Measurements from ENCODE around the gene SPATA16. TPM values are rescaled to one million over a fixed set of nuclear protein-coding genes. Genes with fewer than 3 reads are reported as not detected.
A peak's percentile ranks its signal among the peaks of the same experiment; 100 is the strongest.

Gene SPATA16
- total and polyA plus RNA-seq, 2 experiments from 2014 or later = not detected

DNA sequence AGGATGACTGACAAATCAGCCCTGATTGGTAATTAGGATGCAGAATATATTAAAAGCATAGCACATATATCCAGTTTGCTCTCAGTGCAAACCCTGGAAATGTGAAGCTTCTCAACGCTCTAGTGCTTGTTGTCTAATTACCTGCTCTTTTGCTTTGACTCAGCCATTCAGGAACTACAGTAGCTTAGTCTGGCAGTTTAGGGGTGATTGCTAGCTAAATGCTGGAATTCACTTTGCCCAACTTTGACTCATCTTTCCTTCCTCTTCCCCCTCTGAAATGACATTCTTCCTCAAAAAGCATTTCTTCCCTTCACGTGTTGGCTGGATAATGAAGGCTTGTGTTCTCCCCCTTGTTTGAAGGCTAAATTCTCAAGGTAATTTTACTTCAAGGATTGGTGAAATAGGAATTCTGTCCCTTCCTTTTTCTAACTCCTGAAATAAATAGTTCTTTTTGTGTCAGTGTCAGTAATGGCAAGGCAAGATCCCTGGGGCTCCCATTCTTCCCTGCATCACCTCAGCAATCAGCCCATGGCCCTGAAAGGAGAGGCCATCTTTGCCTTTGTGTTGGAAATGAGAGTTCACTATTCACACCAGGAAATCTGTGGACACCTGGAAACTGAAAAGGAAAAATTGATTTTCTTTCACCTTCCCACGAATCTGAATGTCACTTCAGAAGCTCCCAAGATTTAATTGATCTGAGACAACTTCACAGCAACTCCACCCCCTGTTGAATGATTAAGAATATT, 286.9 kb downstream of the SPATA16 start:
- H3K9me2 ChIP-seq (ENCODE audit: insufficient read depth) = no peaks in the 10 kb centered on the region
- DNase-seq (ENCODE audit: low spot score) = peak; percentile 73
- H3K79me2 ChIP-seq (replicated peaks; ENCODE audit: insufficient read depth) = no peaks in the 10 kb centered on the region
- H3K27ac Mint-ChIP-seq = no peak overlapping the region
- H3K4me1 Mint-ChIP-seq = peaks cover 12% of the 10 kb centered on the region; the same call in 2 of the 3 replicates
- peak overlapping the region; percentile 8 for H3K4me3 ChIP-seq
- no peak overlapping the region for H2AFZ ChIP-seq
- H3K27me3 ChIP-seq (ENCODE audit: insufficient read depth) = peaks cover 29% of the 10 kb centered on the region
- no peak for TF ChIP-seq EZH2 (IDR thresholded peaks at IDR 0.05; ENCODE audit: low read depth, unreplicated experiment)
- TF ChIP-seq, protein P1, sequence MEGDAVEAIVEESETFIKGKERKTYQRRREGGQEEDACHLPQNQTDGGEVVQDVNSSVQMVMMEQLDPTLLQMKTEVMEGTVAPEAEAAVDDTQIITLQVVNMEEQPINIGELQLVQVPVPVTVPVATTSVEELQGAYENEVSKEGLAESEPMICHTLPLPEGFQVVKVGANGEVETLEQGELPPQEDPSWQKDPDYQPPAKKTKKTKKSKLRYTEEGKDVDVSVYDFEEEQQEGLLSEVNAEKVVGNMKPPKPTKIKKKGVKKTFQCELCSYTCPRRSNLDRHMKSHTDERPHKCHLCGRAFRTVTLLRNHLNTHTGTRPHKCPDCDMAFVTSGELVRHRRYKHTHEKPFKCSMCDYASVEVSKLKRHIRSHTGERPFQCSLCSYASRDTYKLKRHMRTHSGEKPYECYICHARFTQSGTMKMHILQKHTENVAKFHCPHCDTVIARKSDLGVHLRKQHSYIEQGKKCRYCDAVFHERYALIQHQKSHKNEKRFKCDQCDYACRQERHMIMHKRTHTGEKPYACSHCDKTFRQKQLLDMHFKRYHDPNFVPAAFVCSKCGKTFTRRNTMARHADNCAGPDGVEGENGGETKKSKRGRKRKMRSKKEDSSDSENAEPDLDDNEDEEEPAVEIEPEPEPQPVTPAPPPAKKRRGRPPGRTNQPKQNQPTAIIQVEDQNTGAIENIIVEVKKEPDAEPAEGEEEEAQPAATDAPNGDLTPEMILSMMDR (conservative IDR thresholded peaks at IDR 0.05; ENCODE audit: low read depth in 2 of 2) = no peak
- TF ChIP-seq ZNF462 (CRISPR knock-in tag; IDR thresholded peaks at IDR 0.05) = peak; percentile 60
- peak; percentile 82 for TF ChIP-seq NANOG (IDR thresholded peaks at IDR 0.05; ENCODE audit: borderline replicate concordance)
- TF ChIP-seq POLR2AphosphoS5 (IDR thresholded peaks at IDR 0.05; ENCODE audit: low read depth) = peak; percentile 50; the same call in 1 of the 2 replicates
- no peak for TF ChIP-seq EZH2phosphoT487 (IDR thresholded peaks at IDR 0.05; ENCODE audit: unreplicated experiment)
- TF ChIP-seq, protein P2, sequence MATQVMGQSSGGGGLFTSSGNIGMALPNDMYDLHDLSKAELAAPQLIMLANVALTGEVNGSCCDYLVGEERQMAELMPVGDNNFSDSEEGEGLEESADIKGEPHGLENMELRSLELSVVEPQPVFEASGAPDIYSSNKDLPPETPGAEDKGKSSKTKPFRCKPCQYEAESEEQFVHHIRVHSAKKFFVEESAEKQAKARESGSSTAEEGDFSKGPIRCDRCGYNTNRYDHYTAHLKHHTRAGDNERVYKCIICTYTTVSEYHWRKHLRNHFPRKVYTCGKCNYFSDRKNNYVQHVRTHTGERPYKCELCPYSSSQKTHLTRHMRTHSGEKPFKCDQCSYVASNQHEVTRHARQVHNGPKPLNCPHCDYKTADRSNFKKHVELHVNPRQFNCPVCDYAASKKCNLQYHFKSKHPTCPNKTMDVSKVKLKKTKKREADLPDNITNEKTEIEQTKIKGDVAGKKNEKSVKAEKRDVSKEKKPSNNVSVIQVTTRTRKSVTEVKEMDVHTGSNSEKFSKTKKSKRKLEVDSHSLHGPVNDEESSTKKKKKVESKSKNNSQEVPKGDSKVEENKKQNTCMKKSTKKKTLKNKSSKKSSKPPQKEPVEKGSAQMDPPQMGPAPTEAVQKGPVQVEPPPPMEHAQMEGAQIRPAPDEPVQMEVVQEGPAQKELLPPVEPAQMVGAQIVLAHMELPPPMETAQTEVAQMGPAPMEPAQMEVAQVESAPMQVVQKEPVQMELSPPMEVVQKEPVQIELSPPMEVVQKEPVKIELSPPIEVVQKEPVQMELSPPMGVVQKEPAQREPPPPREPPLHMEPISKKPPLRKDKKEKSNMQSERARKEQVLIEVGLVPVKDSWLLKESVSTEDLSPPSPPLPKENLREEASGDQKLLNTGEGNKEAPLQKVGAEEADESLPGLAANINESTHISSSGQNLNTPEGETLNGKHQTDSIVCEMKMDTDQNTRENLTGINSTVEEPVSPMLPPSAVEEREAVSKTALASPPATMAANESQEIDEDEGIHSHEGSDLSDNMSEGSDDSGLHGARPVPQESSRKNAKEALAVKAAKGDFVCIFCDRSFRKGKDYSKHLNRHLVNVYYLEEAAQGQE (IDR thresholded peaks at IDR 0.05; ENCODE audit: unreplicated experiment) = no peak
- peak; percentile 18; the same call in 1 of the 2 replicates for TF ChIP-seq CREB1 (CRISPR knock-in tag; IDR thresholded peaks at IDR 0.05; ENCODE audit: low read depth)
- TF ChIP-seq STAT1 (IDR thresholded peaks at IDR 0.05; ENCODE audit: unreplicated experiment) = no peak
- TF ChIP-seq, protein P3, sequence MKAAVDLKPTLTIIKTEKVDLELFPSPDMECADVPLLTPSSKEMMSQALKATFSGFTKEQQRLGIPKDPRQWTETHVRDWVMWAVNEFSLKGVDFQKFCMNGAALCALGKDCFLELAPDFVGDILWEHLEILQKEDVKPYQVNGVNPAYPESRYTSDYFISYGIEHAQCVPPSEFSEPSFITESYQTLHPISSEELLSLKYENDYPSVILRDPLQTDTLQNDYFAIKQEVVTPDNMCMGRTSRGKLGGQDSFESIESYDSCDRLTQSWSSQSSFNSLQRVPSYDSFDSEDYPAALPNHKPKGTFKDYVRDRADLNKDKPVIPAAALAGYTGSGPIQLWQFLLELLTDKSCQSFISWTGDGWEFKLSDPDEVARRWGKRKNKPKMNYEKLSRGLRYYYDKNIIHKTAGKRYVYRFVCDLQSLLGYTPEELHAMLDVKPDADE (IDR thresholded peaks at IDR 0.05) = no peak
- H3K4me3 Mint-ChIP-seq = no peak overlapping the region
- H3K4me2 ChIP-seq = peak overlapping the region; percentile 67
- no peaks in the 10 kb centered on the region for H3K36me3 Mint-ChIP-seq (ENCODE audit: low read depth)
- H4K20me1 ChIP-seq (replicated peaks; ENCODE audit: insufficient read depth) = no peaks in the 10 kb centered on the region
- peak overlapping the region; percentile 83 for H3K27ac ChIP-seq (ENCODE audit: low read depth)
- peak; percentile 96 for ATAC-seq
- no peaks in the 10 kb centered on the region for H3K9me3 Mint-ChIP-seq
- peaks cover 32% of the 10 kb centered on the region for H3K4me1 ChIP-seq (ENCODE audit: insufficient read depth)
- no peaks in the 10 kb centered on the region for H3K36me3 ChIP-seq (ENCODE audit: insufficient read depth)
- H3K27me3 Mint-ChIP-seq (ENCODE audit: insufficient read depth, low read depth, poor library complexity) = peaks cover 18% of the 10 kb centered on the region
- no peaks in the 10 kb centered on the region for H3F3A ChIP-seq (replicated peaks; ENCODE audit: low read depth)
